Measurements from ENCODE around the gene ADCY2. TPM values are rescaled to one million over a fixed set of nuclear protein-coding genes. Genes with fewer than 3 reads are reported as not detected.

The ADCY2 gene
- polyA plus RNA-seq, 1 of the 3 experiments (the other 2 are of a cell fraction), result not detected

DNA sequence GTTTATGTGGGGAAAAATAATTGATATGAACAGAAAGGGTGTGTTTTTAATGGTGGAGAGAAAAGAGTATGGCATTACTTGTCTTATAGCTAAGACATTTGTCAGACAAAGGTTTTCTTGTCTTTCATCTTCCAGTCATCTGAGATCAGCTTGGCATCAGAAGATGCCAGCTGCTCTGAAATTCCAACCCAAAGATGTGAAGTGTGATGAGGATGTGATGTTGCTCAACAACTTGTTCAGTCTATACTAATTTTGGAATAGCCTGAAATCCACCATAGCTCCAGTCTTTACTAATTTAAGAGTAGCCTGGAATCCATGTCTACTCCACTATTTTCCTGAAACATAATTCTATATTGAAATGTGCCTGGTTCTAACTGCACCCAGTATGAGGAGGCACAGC, 272.7 kb downstream of the ADCY2 start:
- no peaks in the 10 kb centered on the region for H3K79me2 ChIP-seq (ENCODE audit: insufficient read depth)
- H4K20me1 ChIP-seq (ENCODE audit: insufficient read depth), result no peaks in the 10 kb centered on the region
- H3K9ac ChIP-seq, result no peak overlapping the region
- CTCF ChIA-PET, result no interaction called here
- H3K27me3 ChIP-seq (ENCODE audit: insufficient read depth), result no peaks in the 10 kb centered on the region
- no peak overlapping the region for H2AFZ ChIP-seq (ENCODE audit: low read depth)
- H3K27ac ChIP-seq (ENCODE audit: low read depth in 2 of 2, low read length in 1 of 2), result no peak overlapping the region
- H3K4me2 ChIP-seq, result no peak overlapping the region
- no peaks in the 10 kb centered on the region for H3F3A ChIP-seq (replicated peaks; ENCODE audit: insufficient read depth)
- POLR2A ChIA-PET, result no interaction called here
- no peaks in the 10 kb centered on the region for H3K9me3 ChIP-seq
- no peaks in the 10 kb centered on the region for H3K36me3 ChIP-seq (replicated peaks in 1 of 2; ENCODE audit: control insufficient read depth in 1 of 2, insufficient read depth in 2 of 2, low read length in 1 of 2)
- no peaks in the 10 kb centered on the region for H3K9me2 ChIP-seq
- no peaks in the 10 kb centered on the region for H3K4me1 ChIP-seq (ENCODE audit: control insufficient read depth in 1 of 2, insufficient read depth in 2 of 2, low read depth in 1 of 2, low read length in 1 of 2)
- DNase-seq, result no peak
- TF ChIP-seq TEAD4 (IDR thresholded peaks at IDR 0.05; ENCODE audit: borderline replicate concordance, insufficient read depth), result no peak
- H3K4me3 ChIP-seq (ENCODE audit: low read depth in 2 of 2, low read length in 1 of 2), result no peak overlapping the region

DNA sequence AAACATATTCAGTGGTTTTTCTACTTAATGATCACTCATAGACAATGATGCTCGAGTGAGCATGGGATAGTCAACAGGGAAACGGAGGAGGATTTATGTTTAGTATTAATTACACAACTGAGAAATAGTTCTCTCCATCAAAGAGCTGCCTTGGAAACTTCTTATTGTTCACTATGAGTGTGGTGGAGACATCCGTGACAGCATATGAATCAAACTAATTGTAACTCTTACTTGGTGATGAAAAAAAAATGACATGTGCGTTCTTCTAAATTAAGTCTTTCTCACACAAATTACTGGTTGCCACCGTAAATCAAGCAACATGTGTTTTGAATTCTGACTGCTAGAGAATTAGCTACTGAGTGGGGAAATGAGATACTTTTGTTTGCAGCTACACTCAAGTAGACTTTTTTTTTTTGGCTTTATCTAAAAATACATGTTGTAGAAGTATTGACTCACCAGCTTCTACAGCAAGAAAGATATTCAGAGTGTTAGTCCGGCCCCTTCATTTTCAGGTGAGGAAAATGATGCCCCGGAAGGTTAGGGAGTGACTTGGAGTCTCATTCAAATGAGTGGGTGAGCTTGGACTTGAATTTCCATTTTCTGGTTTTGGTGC, 275.5 kb downstream of the ADCY2 start:
- 6% methylated on average over 7 of the region's 7 CpGs for WGBS (ENCODE audit: low lambda C conversion rate)
- Histone ChIP-seq H3K4me3 (ENCODE audit: low read depth in 2 of 2, low read length in 1 of 2) (no peak overlapping the region), H3K9me3 (no peaks in the 10 kb centered on the region), H3K36me3 (replicated peaks in 1 of 2; ENCODE audit: control insufficient read depth in 1 of 2, insufficient read depth in 2 of 2, low read length in 1 of 2) (no peaks in the 10 kb centered on the region), H3K4me2 (no peak overlapping the region), H3K9me2 (no peaks in the 10 kb centered on the region), H3K79me2 (ENCODE audit: insufficient read depth) (no peaks in the 10 kb centered on the region), H3K27me3 (ENCODE audit: insufficient read depth) (no peaks in the 10 kb centered on the region), H3K27ac (ENCODE audit: low read depth in 2 of 2, low read length in 1 of 2) (no peak overlapping the region), H3K4me1 (ENCODE audit: control insufficient read depth in 1 of 2, insufficient read depth in 2 of 2, low read depth in 1 of 2, low read length in 1 of 2) (no peaks in the 10 kb centered on the region), H4K20me1 (ENCODE audit: insufficient read depth) (no peaks in the 10 kb centered on the region), H2AFZ (ENCODE audit: low read depth) (no peak overlapping the region), H3K9ac (no peak overlapping the region), H3F3A (replicated peaks; ENCODE audit: insufficient read depth) (no peaks in the 10 kb centered on the region)
- no peak for TF ChIP-seq SMC3 (IDR thresholded peaks at IDR 0.05; ENCODE audit: low read depth, low read length)
- TF ChIP-seq CHD2 (IDR thresholded peaks at IDR 0.05; ENCODE audit: low read length, partially characterized antibody), result no peak
- TF ChIP-seq, protein P1, sequence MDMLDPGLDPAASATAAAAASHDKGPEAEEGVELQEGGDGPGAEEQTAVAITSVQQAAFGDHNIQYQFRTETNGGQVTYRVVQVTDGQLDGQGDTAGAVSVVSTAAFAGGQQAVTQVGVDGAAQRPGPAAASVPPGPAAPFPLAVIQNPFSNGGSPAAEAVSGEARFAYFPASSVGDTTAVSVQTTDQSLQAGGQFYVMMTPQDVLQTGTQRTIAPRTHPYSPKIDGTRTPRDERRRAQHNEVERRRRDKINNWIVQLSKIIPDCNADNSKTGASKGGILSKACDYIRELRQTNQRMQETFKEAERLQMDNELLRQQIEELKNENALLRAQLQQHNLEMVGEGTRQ (IDR thresholded peaks at IDR 0.05; ENCODE audit: borderline replicate concordance, low read depth, low read length), result no peak
- no peak for DNase-seq
- CTCF ChIA-PET, result no interaction called here
- POLR2A ChIA-PET, result no interaction called here

DNA sequence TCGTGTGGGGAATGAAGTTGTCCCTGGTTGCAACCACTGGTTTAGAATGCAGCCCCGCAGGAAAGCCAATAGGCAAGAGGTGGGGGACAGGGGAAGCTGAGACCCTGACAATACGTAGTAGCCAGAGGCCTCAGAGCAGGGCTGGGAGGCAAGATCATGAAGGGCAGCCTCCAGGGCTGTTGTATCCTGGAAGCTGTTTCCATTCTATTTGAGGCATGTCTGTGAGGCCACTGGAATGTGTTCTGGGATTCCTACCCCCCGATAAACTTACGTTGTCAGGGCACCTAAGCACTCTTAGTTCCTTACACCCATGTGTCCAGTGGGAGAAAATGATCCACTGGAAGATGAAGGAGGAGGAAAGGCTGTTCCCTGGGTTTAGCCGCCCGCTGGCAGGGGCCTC, 277.7 kb downstream of the ADCY2 start:
- CTCF ChIA-PET, result interaction anchor here (0.7 kb wide), 1 partner anchor 26 kb away, joined by 3 read pairs; no protein-coding TSS in a partner anchor
- Histone ChIP-seq H3F3A (replicated peaks; ENCODE audit: insufficient read depth) (no peaks in the 10 kb centered on the region), H3K36me3 (replicated peaks in 1 of 2; ENCODE audit: control insufficient read depth in 1 of 2, insufficient read depth in 2 of 2, low read length in 1 of 2) (no peaks in the 10 kb centered on the region), H3K9me2 (no peaks in the 10 kb centered on the region), H3K4me3 (ENCODE audit: low read depth in 2 of 2, low read length in 1 of 2) (no peak overlapping the region), H3K9me3 (no peaks in the 10 kb centered on the region), H4K20me1 (ENCODE audit: insufficient read depth) (no peaks in the 10 kb centered on the region), H3K27ac (ENCODE audit: low read depth in 2 of 2, low read length in 1 of 2) (no peak overlapping the region), H2AFZ (ENCODE audit: low read depth) (no peak overlapping the region), H3K79me2 (ENCODE audit: insufficient read depth) (no peaks in the 10 kb centered on the region), H3K27me3 (ENCODE audit: insufficient read depth) (no peaks in the 10 kb centered on the region; the same call in 1 of the 2 replicates), H3K4me1 (ENCODE audit: control insufficient read depth in 1 of 2, insufficient read depth in 2 of 2, low read depth in 1 of 2, low read length in 1 of 2) (no peaks in the 10 kb centered on the region), H3K4me2 (no peak overlapping the region), H3K9ac (no peak overlapping the region)
- WGBS (ENCODE audit: low lambda C conversion rate), result 9% methylated on average over 7 of the region's 7 CpGs
- POLR2A ChIA-PET, result no interaction called here
- TF ChIP-seq FOXJ3 (CRISPR knock-in tag; IDR thresholded peaks at IDR 0.05) (no peak), TAF1 (IDR thresholded peaks at IDR 0.05; ENCODE audit: borderline replicate concordance, low read depth, low read length) (no peak)
- no peak for DNase-seq

All from SK-N-SH (cell line).